Measurements from ENCODE around the gene CCSER1.

CCSER1 gene

GRCh38 chr4:90621080-90621479 is 493.9 kb downstream of the CCSER1 start:
- Histone ChIP-seq H3K36me3 (ENCODE audit: insufficient read depth, low read length) (no peaks in the 10 kb centered on the region), H3K9ac (ENCODE audit: low read length) (no peak overlapping the region), H3K9me2 (ENCODE audit: low read depth, low read length) (no peaks in the 10 kb centered on the region), H3K4me2 (ENCODE audit: low read length) (no peak overlapping the region), H3K9me3 (ENCODE audit: low read length) (no peaks in the 10 kb centered on the region), H3K27ac (ENCODE audit: low read depth, low read length, poor library complexity, severe bottlenecking) (no peak overlapping the region), H2AFZ (ENCODE audit: low read length) (no peak overlapping the region), H3F3A (ENCODE audit: insufficient read depth, low read length) (no peaks in the 10 kb centered on the region), H4K20me1 (ENCODE audit: insufficient read depth, low read length) (no peaks in the 10 kb centered on the region), H3K4me1 (ENCODE audit: insufficient read depth, low read length, severe bottlenecking) (no peaks in the 10 kb centered on the region), H3K4me3 (ENCODE audit: low read depth, low read length, poor library complexity, severe bottlenecking) (no peak overlapping the region), H3K27me3 (ENCODE audit: insufficient read depth, low read length) (no peaks in the 10 kb centered on the region), H3K79me2 (ENCODE audit: insufficient read depth, low read length) (no peaks in the 10 kb centered on the region)
- TF ChIP-seq CTCF (IDR thresholded peaks at IDR 0.05; ENCODE audit: low read length) = no peak

DNA sequence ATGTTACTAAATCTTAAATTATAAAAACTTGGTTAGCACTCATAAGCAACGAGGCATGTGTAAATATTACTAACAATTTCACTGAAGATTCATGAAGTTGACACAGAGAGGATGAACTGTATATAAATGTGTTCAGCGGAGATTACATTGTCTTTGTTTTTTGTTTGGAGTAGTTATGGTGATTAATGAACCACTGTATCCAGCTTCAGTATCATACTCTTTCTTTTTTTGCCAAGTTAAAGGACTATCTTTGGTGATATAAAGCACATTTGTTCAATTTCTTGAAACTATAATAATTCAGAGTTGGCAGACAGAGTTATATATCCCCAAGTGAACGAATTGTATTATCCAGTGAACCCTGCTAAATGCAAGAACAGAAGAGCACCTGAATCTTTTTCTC is 497.6 kb downstream of the CCSER1 start:
- Histone ChIP-seq H3K4me2 (ENCODE audit: low read length) (no peak overlapping the region), H3K4me3 (ENCODE audit: low read depth, low read length, poor library complexity, severe bottlenecking) (no peak overlapping the region), H3K4me1 (ENCODE audit: insufficient read depth, low read length, severe bottlenecking) (no peaks in the 10 kb centered on the region), H3K9me3 (ENCODE audit: low read length) (peaks cover 3% of the 10 kb centered on the region; the same call in 1 of the 2 replicates), H3K27me3 (ENCODE audit: insufficient read depth, low read length) (no peaks in the 10 kb centered on the region), H3K27ac (ENCODE audit: low read depth, low read length, poor library complexity, severe bottlenecking) (no peak overlapping the region), H3K36me3 (ENCODE audit: insufficient read depth, low read length) (no peaks in the 10 kb centered on the region), H3K79me2 (ENCODE audit: insufficient read depth, low read length) (no peaks in the 10 kb centered on the region), H3K9me2 (ENCODE audit: low read depth, low read length) (no peaks in the 10 kb centered on the region), H2AFZ (ENCODE audit: low read length) (no peak overlapping the region), H3F3A (ENCODE audit: insufficient read depth, low read length) (no peaks in the 10 kb centered on the region), H3K9ac (ENCODE audit: low read length) (no peak overlapping the region), H4K20me1 (ENCODE audit: insufficient read depth, low read length) (no peaks in the 10 kb centered on the region)
- TF ChIP-seq CTCF (IDR thresholded peaks at IDR 0.05; ENCODE audit: low read length) (no peak), EZH2 (IDR thresholded peaks at IDR 0.05; ENCODE audit: borderline replicate concordance, low read length) (no peak)

DNA sequence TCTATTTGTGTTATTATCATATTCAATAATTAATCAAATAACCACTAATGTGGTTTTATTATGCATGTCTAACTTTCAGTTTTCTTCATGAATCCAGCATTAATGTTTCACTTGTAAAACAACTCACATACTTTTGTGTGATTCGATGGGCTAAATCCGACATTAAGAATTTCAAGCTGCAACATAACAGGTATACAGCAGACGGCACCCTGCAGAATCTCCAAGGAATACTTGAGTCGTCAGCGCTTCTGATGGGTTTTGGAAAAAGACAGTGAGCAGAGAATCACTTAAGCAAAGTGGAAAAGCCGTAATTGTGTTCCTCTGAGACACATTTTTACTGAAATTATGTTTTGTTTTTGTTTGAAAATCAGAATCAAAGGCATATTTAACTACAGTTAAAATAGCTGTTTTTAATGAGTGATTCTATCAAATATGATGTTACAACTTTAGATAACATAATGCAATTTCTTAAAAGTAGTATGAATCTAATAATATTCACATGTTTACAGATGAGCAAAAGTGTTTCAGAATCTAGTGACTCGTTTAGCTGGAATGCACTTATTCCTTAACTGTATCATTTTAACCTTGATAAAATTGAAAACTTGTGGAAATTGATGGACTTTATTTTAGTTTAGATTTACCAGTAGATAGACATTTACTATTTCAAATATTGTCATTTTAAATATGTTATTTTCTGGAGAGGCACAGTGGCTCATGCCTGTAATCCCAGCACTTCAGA is 514.8 kb downstream of the CCSER1 start:
- no peak overlapping the region for H2AFZ ChIP-seq (ENCODE audit: low read length)
- TF ChIP-seq EZH2 (IDR thresholded peaks at IDR 0.05; ENCODE audit: borderline replicate concordance, low read length) (no peak), CTCF (IDR thresholded peaks at IDR 0.05; ENCODE audit: low read length) (no peak)
- no peaks in the 10 kb centered on the region for H3F3A ChIP-seq (ENCODE audit: insufficient read depth, low read length)
- no peak overlapping the region for H3K27ac ChIP-seq (ENCODE audit: low read depth, low read length, poor library complexity, severe bottlenecking)
- H3K4me3 ChIP-seq (ENCODE audit: low read depth, low read length, poor library complexity, severe bottlenecking) = no peak overlapping the region
- H3K4me1 ChIP-seq (ENCODE audit: insufficient read depth, low read length, severe bottlenecking) = no peaks in the 10 kb centered on the region
- H3K4me2 ChIP-seq (ENCODE audit: low read length) = no peak overlapping the region
- H3K27me3 ChIP-seq (ENCODE audit: insufficient read depth, low read length) = no peaks in the 10 kb centered on the region
- H3K79me2 ChIP-seq (ENCODE audit: insufficient read depth, low read length) = no peaks in the 10 kb centered on the region
- no peaks in the 10 kb centered on the region for H3K9me2 ChIP-seq (ENCODE audit: low read depth, low read length)
- no peaks in the 10 kb centered on the region for H4K20me1 ChIP-seq (ENCODE audit: insufficient read depth, low read length)
- H3K9ac ChIP-seq (ENCODE audit: low read length) = no peak overlapping the region
- no peaks in the 10 kb centered on the region for H3K9me3 ChIP-seq (ENCODE audit: low read length)
- H3K36me3 ChIP-seq (ENCODE audit: insufficient read depth, low read length) = no peaks in the 10 kb centered on the region

Measured in OCI-LY1 (cell line).